Heart left ventricle (tissue), 16 donors: Measurements from ENCODE around the gene GARIN6. TPM values are rescaled to one million over a fixed set of nuclear protein-coding genes. Genes with fewer than 3 reads are reported as not detected.
"Not testable (repeated sequence)": the region's sequence is repeated elsewhere in the genome, so short reads cannot be mapped to it uniquely, and the experiment has no call there.

Source experiments
- ATAC-seq, 4 donors: fragments of 200-7000 bp; cut with Tn5 transposase; one replicate each; pipeline ENCODE4 v1.9.1; 2020 to 2022; ENCODE audit warnings: moderate library complexity in 4 of 4, mild to moderate bottlenecking in 3 of 4, moderate number of reproducible peaks in 1 of 4
- DNase-seq, 5 donors: peaks; one replicate each; pipeline ENCODE4 v3.0.0-alpha.2; 2020
- H3K27ac ChIP-seq, 12 donors: fragments of 200-600 bp; sonication (generic) in 4 of 12; one replicate each; pipeline versions ENCODE4 v1.5.0 to v1.8.0; 2016 to 2022; ENCODE audit warnings: mild to moderate bottlenecking in 2 of 12
- H3K27me3 ChIP-seq, 9 donors: fragments of 200-600 bp; sonication (generic) in 2 of 9; one replicate each; pipeline versions ENCODE4 v1.5.1 to v1.8.0; 2016 to 2022; ENCODE audit warnings: mild to moderate bottlenecking in 3 of 9
- H3K36me3 ChIP-seq, 9 donors: fragments of 200-600 bp; sonication (generic) in 2 of 9; one replicate each; pipeline versions ENCODE4 v1.5.0 to v1.8.0; 2018 to 2022; ENCODE audit warnings: mild to moderate bottlenecking in 2 of 9
- H3K4me1 ChIP-seq, 12 donors: fragments of 200-600 bp; sonication (generic) in 4 of 12; one replicate each; pipeline versions ENCODE4 v1.5.0 to v1.8.0; 2016 to 2022; ENCODE audit warnings: mild to moderate bottlenecking in 3 of 12
- H3K4me3 ChIP-seq, 12 donors: fragments of 200-600 bp; sonication (generic) in 4 of 12; one replicate each; pipeline versions ENCODE4 v1.5.0 to v1.8.0; 2017 to 2022; ENCODE audit warnings: mild to moderate bottlenecking in 9 of 12, moderate library complexity in 4 of 12
- H3K9me3 ChIP-seq, 12 donors: fragments of 200-600 bp; sonication (generic) in 4 of 12; one replicate each; pipeline versions ENCODE4 v1.5.0 to v1.8.0; 2016 to 2022; ENCODE audit warnings: mild to moderate bottlenecking in 1 of 12
- POLR2A ChIP-seq, 2 donors: fragments of 450-650 bp; IDR thresholded peaks; one replicate each; pipeline ENCODE4 v1.6.1; 2017; ENCODE audit warnings: antibody characterized with exemption in 2 of 2, mild to moderate bottlenecking in 2 of 2, moderate library complexity in 2 of 2
- WGBS, 4 donors: extraction: QIAGEN DNeasy Blood & Tissue Kit in 2 of 4; methylation state at CpG; one replicate each; pipeline versions ENCODE4 v1.1.5 to v1.1.7; 2013 to 2018; 5-methylcytosine and 5-hydroxymethylcytosine counted together
- intact Hi-C, 10 donors: fragments of 100-400 bp; cut with DNase I; formaldehyde crosslinking; loops; one replicate each; pipeline versions ENCODE4 v1.11.1 to v1.14.2; 2022
- polyA plus RNA-seq, 2 donors: library from polyadenylated mRNA; stranded (reverse); fragments of 200-250 nt; gene quantifications; one replicate each; pipeline ENCODE4 v1.2.3, GENCODE V29; 2013
- total RNA-seq, 9 donors: library from RNA; depleted of rRNA in 2 of 9; stranded (reverse); fragments of >200 nt in 2 of 9; fragmentation: NEBNext Ultra II Directional in 3 of 9; extraction: Animal tissue kit (Norgen Biotek cat#: 25700) in 3 of 9; gene quantifications; one replicate each; pipeline versions ENCODE4 v1.1.0 to v1.2.4, GENCODE V29; 2016 to 2023
- TF ChIP-seq, protein P1 (sequence below), 12 donors: fragments of 200-600 bp; sonication (generic) in 4 of 12; IDR thresholded peaks; one replicate each; pipeline versions ENCODE4 v1.5.0 to v1.8.0; 2018 to 2022; ENCODE audit warnings: antibody characterized with exemption in 12 of 12, mild to moderate bottlenecking in 5 of 12
- donor health status: ischemic (EF 13 %, LVEDD 7.1; RV severe dilation, severe dysfunction).
- donor health status: healthy with polysubstance abuse.
- donor health status: DM: no; HTN: yes; CAD: no.
- donor health status: DM: no; HTN: no; CAD: no.
- donor health status: ischemic (EF 25% LVEDD 6.9; RV normal size, moderate dysfunction).
- donor health status: ischemic (EF 25% LVEDD 5.7; RV mildly dilated, moderate dysfunction).
- donor health status: healthy.
- donor health status: DM: yes; HTN: yes; CAD: no.
- donor health status: ischemic (EF 35%, LVEDD 5.7; RV mildly dilated, moderate dysfunction).
- donor health status: nonischemic (EF 11% LVEDD 7.7; RV severe dilation, severe dysfunction).
- donor health status: DM: yes; HTN: yes; CAD: no.
- donor health status: PGD.
- donor health status: ischemic (EF 29% LVEDD 5.4; RV normal size, mild dysfunction).
- donor health status: nonischemic (EF 23%, LVEDD 6.1; RV moderate dilation, normal function).

GARIN6 gene
- total and polyA plus RNA-seq, 11 donors, result not detected

DNA sequence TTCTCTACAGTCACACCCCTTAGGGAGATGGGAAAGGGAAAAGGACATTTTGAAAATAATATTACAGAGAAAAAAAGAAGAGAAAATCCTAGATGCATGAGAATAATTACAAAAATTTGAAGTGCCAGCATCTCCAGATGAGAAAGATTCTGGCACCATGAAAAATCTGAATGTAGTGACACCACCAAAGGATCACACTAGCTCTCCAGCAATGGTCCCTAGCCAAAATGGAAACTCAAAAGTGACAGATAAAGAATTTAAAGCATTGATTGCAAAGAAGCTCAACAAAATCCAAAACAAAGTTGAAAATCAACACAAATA lies 27.4 kb upstream of the GARIN6 start:
- H3K27ac ChIP-seq, result no peak overlapping the region
- ATAC-seq (no peak), DNase-seq (no peak)
- peaks cover 0 to 43% (median 6%) of the 10 kb centered on the region in 12 donors for H3K9me3 ChIP-seq
- no peaks in the 10 kb centered on the region for H3K27me3 ChIP-seq
- no peak overlapping the region for H3K4me3 ChIP-seq
- no peaks in the 10 kb centered on the region for H3K36me3 ChIP-seq
- no peaks in the 10 kb centered on the region for H3K4me1 ChIP-seq
- intact Hi-C loops, result loop anchor here in 1 of 10 donors (10.0 kb wide), 1 partner anchor 575 kb away; no protein-coding TSS in a partner anchor
- TF ChIP-seq POLR2A (IDR thresholded peaks at IDR 0.05), result no peak
- TF ChIP-seq, protein P1, sequence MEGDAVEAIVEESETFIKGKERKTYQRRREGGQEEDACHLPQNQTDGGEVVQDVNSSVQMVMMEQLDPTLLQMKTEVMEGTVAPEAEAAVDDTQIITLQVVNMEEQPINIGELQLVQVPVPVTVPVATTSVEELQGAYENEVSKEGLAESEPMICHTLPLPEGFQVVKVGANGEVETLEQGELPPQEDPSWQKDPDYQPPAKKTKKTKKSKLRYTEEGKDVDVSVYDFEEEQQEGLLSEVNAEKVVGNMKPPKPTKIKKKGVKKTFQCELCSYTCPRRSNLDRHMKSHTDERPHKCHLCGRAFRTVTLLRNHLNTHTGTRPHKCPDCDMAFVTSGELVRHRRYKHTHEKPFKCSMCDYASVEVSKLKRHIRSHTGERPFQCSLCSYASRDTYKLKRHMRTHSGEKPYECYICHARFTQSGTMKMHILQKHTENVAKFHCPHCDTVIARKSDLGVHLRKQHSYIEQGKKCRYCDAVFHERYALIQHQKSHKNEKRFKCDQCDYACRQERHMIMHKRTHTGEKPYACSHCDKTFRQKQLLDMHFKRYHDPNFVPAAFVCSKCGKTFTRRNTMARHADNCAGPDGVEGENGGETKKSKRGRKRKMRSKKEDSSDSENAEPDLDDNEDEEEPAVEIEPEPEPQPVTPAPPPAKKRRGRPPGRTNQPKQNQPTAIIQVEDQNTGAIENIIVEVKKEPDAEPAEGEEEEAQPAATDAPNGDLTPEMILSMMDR (IDR thresholded peaks at IDR 0.05), result no peak

DNA sequence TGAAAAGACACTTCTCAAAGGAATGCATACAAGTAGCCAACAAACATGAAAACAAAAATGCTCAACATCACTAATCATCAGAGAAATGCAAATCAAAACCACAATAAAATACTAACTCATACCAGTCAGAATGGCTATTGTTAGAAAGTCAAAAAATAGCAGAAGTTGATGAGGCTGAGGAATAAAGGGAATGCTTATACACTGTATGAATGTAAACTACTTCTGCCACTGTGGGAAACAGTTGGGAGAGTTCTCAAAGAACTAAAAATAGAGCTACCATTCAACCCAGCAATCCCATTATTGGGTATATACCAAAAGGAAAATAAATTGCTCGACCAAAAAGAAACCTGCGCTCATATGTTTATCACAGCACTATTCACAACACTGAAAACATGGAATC lies 23.0 kb upstream of the GARIN6 start:
- not testable (repeated sequence) for DNase-seq, H3K4me1 ChIP-seq, H3K27ac ChIP-seq, H3K27me3 ChIP-seq, H3K36me3 ChIP-seq, ATAC-seq, H3K4me3 ChIP-seq
- intact Hi-C loops, result loop anchor here in 1 of 10 donors (10.0 kb wide), 1 partner anchor 580 kb away; no protein-coding TSS in a partner anchor
- H3K9me3 ChIP-seq, result peaks cover 0 to 34% (median 3%) of the 10 kb centered on the region in 12 donors
- 82 to 87% (median 83%) methylated on average over 2 of the region's 2 CpGs for WGBS, 4 donors

DNA sequence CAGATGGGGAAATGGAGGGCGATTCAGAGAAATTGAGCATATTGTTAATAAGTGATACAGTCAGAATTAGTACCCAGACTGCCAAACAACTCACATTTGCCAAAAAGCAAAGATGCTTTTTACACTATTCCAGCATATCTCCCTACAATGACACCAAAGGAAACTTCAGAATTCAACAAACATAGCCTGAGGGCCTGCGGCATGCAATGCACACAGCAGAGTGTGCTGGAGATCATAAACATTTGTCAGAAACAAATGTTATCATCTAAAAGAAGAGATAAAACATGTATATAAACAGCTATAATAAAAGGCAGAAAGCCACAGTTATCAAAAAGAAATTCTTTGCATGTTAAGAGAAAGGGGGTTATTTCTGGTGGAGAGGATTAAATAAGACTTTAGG lies 20.1 kb upstream of the GARIN6 start:
- Histone ChIP-seq H3K4me3 (no peak overlapping the region), H3K36me3 (no peaks in the 10 kb centered on the region), H3K9me3 (peaks cover 0 to 16% (median 0%) of the 10 kb centered on the region in 12 donors), H3K27ac (no peak overlapping the region), H3K4me1 (no peaks in the 10 kb centered on the region), H3K27me3 (no peaks in the 10 kb centered on the region)
- no peak for ATAC-seq
- WGBS, 4 donors, result 59 to 72% (median 68%) methylated on average over 2 of the region's 2 CpGs
- no peak for DNase-seq
- intact Hi-C loops, result loop anchor here in 1 of 10 donors (10.0 kb wide), 1 partner anchor 583 kb away; no protein-coding TSS in a partner anchor
- TF ChIP-seq, protein P1 (IDR thresholded peaks at IDR 0.05), result no peak
- no peak for TF ChIP-seq POLR2A (IDR thresholded peaks at IDR 0.05)

DNA sequence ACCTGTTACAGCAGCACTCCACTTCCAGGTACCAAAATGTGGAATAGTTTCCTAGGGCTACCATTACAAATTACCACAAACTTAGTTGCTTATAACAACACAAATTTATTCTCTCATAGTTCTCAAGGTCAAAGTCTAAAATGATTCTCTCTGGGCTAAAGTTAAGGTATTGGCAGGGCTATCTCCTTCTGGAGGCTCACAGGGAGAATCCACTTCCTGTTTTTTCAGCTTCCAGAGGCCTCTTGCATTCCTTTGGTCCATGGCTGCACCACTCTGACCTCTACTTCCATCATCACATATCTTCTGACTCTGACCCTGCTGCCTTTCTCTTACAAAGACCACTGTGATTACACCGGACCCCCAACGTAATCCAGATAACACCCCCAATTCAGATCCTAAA lies 2.9 kb upstream of the GARIN6 start:
- Histone ChIP-seq H3K27ac (no peak overlapping the region), H3K36me3 (no peaks in the 10 kb centered on the region), H3K9me3 (peaks cover 0 to 12% (median 0%) of the 10 kb centered on the region in 12 donors), H3K27me3 (no peaks in the 10 kb centered on the region), H3K4me1 (no peaks in the 10 kb centered on the region), H3K4me3 (no peak overlapping the region)
- no peak for TF ChIP-seq POLR2A (IDR thresholded peaks at IDR 0.05)
- TF ChIP-seq, protein P1 (IDR thresholded peaks at IDR 0.05), result no peak
- ATAC-seq, result no peak
- intact Hi-C loops, result no loop called here
- WGBS, 4 donors, result 46 to 57% (median 54%) methylated on average over 2 of the region's 2 CpGs
- DNase-seq, result no peak

DNA sequence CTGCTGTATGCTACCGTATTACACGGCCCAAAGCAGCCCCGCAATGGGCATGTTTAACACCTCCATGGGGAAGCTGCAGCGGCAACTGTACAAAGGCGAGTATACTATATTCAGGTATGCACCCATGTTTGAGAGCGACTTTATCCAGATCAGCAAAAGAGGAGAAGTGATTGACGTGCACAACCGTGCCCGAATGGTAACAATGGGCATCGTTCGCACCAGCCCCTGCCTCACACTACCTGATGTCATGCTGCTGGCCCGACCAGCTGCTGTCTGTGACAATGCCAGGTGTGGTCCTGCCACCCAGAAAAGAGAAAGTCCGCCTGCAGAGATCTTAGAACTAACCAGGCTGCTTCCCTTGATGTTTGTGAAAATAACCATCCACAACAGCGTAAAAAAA lies 630 bp downstream of the GARIN6 start:
- H3K4me1 ChIP-seq, result no peaks in the 10 kb centered on the region
- H3K27ac ChIP-seq, result no peak overlapping the region
- intact Hi-C loops, result no loop called here
- H3K27me3 ChIP-seq, result no peaks in the 10 kb centered on the region
- peaks cover 0 to 6% (median 0%) of the 10 kb centered on the region in 12 donors for H3K9me3 ChIP-seq
- ATAC-seq (no peak), DNase-seq (no peak)
- H3K4me3 ChIP-seq, result no peak overlapping the region
- WGBS, 4 donors, result 82 to 92% (median 91%) methylated on average over 14 of the region's 14 CpGs
- no peak for TF ChIP-seq POLR2A (IDR thresholded peaks at IDR 0.05)
- TF ChIP-seq, protein P1 (IDR thresholded peaks at IDR 0.05), result no peak
- H3K36me3 ChIP-seq, result no peaks in the 10 kb centered on the region
